ENCODE results near the gene CDH10.

CDH10 gene

DNA sequence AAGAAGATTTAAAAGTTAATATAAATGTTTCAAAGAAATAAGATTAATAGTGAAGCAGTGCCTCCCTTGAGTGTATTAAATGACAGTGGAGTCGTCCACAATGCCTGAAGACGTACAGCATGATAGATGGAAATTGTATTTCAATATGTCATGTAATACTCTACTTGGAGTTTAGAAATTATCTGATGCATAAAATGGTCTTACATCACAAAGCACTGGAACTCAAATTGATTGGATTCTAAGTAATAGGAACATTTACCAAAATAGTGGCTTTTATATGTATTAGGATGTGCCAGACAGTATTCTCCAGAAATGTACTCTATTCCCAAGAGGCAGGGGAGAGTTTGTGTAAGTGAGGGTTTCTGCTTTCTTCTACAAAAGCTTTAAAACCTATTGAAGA, 49.4 kb downstream of the CDH10 start:
- DNase-seq: no peak

DNA sequence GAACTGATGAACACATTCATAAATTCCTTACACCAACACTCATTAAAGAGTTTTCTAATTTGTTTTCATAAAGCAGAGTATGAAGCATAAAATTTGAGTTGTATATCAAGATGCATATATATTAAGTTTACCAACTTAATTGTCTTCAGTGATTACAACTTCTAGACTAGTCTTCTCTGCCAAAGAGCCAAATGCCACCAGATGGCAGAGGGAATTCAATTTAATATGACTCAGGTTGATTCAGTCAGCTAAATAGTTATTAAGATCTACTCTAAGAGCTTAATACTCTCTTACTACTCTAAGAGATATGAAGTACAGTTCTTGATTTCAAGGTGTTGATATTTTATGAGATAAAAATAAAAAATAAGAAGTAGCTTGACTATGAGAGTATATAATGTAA, 53.4 kb downstream of the CDH10 start:
- no peak for DNase-seq

DNA sequence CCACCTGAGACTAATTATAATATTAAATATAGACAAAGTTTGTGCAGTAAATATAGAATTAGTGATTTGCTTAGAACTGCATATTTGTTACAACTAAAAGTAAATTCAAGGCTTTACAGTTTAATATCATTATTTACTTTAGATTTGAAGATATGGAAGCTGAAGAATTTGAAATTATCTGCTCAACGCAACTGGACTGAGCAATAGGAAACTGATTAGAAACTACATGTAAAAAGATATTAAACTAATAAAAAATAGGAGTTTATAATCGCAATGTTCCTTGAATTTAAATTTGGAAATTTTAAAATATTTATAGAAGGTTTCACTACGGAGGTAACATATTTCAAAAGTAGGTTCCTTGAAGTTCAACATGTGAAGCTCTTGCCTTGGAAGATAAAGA, 55.2 kb downstream of the CDH10 start:
- no peak for DNase-seq

DNA sequence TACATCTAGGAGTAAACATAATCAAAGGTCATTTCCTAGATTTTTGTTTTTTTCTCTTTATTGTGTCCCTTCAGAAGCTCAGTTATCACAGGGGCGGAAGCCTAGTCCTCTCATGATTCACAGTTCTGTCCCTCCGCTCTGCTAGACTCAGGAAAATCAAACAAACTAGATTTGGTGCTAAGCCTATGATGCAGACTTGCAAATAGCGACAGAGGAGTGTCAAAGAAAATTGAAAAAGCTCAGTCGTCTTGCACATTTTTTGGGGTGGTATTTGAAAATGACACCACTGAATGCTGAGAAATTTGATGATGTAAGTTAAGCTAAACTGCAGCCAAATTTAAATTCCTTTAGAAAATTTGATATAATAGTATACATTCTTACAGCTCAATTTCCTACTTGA, 59.0 kb downstream of the CDH10 start:
- no peak for DNase-seq

DNA sequence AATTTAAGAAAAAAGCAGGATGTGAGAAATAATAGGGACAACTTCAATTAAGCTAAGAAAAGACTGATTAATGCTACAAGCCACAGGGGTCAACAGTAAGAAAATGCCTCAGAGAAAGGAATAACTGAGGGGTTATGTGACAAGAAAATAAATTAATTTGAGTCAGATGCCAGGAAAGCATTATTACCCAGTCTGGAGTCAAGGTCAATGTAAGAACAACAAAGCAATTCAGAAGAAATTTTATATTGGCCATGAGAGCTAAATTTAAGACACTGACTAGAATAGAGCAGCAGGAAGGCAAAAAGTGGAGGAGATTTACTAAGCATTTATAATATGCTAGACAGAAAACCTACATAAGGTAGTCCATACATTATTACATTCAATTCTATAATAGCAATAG, 73.5 kb downstream of the CDH10 start:
- DNase-seq: no peak

DNA sequence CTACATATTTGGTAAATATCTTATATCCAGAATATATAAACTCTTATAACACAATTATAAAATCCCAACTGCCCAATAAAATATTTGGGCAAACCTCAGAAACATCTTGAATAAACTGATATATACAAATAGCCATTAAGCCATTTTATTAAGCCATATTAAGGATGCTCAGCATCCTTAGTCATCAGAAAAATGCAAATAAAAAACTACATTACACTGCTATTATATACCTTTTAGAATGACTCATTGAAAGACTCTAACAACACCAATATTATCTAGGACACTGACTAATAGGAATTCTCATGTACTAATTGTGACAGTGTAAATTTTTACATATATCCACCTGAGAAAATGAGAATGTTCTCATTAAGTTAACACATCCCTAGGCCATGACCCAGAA, 77.8 kb downstream of the CDH10 start:
- DNase-seq: no peak

DNA sequence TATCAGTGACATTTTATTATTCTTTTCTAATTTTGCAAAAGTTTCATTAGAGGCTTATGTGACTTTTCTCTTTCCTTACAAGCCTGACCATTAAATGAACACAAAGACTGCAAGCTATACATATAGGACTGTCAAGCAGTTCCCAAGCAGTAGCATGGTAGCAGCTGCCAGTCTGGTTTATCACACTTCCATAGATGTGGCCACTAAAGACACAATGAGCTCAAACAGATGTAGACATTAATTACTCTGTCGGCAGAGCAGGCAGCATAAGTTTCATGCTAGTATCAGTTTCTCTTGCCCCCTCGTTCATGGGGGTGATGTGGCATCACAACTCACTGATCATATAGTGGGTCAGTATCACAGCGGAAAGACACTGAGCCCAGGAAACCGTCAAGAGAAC, 89.5 kb downstream of the CDH10 start:
- DNase-seq: no peak

DNA sequence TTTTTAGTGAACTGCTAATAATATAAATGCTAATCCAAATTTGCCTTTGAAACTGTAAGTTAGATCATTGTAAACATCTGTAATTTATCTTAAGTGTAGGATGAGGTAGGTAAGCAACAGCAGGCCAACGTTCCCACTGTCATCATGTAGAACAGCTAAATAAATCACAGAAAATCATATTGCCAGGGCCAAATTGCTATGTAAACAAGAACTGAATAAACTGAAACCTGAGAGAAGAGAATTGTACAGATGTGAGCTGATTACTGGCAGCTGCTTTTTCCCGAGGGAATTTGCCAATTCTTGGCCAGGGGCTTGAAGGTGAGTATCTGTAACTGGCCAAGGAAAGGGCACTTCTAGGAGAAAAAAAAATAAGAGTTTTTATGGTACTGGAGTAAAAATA, 97.6 kb downstream of the CDH10 start:
- peak; percentile 12 to 43 for DNase-seq

DNA sequence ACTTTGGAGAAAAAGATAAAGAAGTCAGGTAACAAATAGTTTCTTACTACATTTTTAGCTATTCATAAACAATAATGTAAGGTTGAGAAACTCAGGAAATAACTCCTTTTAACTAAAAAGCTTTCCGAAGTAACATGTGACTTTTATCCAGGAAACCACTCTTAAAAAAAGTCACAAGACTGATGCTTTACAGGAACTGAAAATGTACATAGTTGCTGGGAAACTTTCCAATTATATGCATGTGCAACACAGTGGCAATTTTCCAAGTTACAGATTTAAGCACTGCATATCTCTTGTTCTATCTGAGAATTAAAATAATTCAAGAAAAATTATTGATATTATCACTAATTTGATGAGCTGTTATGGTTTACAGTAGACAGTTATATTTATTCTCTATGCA, 105.2 kb downstream of the CDH10 start:
- DNase-seq: no peak

DNA sequence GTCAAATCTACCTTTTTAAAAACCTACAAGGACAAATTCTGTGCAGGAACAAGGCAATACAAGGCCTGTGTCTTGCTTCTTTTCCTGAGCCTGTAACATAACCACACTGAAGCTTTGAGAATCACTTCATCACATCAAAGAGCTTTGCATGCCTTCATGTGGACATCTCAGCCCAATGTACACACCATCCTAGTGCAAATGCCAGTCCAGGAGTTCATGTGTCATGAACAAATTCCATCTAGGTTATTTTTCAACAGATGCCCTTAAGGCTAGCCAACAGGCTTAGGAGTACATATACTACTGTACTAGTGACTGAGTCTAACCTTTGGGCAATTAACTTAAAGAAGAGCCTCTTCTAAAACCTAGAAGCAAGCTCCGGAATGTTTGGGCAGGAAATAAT, 106.4 kb downstream of the CDH10 start:
- DNase-seq: no peak

DNA sequence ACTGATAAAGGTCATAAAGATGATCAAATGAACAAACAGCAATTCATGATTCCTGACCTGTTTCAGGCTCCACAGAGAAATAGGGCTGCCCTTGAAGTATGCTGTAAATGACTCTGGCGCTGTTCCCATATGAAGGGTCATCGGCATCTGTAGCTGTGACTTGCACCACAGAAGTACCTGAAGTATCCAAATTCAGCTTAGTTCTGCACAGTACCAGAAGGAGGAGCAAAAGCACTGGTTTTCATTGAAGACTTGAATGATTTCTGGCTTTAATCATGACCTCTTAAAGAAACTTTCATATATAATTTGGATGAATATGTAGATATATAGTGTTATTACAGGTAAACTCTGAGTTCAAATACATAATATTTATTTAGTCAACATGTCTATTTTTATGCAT, 109.1 kb downstream of the CDH10 start:
- peak in 1 of 2 experiments; percentile 17 for DNase-seq

DNA sequence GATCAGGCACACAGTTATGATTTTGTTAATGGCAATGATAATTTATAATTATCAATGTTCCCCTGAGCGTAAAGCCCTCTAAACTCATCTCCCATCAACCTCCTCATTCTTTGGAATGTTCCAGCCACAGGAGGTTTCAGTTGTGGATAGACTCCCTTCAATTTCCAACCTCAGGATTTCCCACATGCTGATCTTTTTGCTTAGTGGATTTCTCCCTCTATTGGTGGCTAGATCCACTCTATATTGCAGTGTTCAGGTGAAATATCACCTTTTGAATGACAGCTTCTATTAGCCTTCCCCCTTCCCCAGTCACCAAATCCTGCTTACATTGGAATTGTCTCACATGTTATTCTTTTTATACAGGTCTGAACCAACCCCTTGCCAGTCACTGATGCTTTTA, 113.9 kb downstream of the CDH10 start:
- DNase-seq: no peak

DNA sequence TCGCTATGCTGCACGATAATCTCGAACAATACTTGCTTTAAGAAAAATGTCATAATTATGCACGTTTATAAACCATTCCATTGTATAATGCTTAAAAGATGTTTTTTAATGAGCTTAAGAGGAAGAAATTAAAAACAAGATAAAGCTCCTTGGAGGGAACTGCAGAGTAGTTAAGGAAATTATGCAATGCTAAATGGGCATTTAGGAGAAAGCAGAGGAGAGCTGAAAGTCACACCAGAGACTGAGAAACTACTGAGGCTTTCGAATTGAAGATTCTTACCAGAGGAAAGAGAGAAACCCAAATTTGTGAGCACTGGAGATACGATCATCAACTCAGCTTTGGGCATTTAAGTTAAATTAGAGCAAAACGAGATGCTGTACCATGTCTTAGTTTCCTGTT, 119.4 kb downstream of the CDH10 start:
- no peak for DNase-seq

DNA sequence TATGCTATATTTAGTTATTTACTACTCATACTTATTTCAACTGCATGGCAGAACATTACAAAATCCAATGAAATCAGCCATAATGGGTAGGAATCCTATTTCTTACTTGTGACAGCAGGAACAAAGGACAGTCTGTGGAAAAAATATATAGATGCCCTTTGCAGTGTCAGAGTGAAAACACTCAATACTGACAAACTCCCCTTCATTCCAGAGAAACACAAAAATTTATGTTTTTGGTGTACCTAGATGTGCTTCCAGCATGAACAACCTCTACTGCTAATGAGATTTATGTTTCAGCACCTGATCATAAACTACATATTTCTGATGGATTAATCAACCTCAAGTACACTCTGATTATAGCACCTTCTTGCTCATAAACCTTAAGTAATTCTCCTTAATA, 132.4 kb downstream of the CDH10 start:
- DNase-seq: no peak

DNA sequence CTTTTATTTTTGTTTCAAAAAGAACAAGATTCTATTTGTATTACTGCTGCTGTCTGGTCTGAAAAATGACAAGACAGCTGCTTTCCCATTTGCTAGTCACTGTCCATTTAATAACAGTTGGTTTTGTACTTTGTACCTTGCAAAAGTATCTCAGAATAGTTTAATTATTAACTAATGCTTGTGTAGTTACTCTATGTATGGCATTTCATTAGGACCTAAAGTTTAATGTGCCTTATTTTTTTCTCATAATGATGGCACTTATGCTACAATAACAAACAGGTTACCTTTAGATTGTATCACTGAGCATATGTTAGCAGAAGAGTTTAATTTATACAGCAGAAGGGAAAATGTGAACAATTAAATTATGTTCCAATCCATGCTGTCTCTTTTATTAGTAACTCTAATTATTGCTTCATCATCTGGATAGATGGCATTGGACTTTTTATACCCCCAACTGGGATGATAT, 134.2 kb downstream of the CDH10 start:
- no peak for DNase-seq

DNA sequence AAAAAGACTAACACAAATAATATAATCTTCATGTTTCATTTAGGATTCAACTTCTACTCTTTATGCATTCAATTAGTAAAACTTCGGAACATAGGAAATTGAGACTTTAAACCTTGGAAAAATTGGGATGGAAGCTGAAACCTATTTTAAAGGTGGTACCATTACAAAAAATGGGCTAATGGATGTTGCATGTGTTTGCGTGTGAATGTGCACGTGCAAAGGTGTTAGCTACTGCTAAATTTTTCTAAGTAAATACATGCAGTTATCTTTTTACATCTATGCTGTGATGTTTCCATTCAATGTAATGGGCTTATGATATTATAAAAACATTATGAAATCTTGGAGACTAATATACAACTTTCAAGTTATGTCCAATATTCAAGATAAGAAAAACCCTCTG, 134.8 kb downstream of the CDH10 start:
- DNase-seq: no peak

DNA sequence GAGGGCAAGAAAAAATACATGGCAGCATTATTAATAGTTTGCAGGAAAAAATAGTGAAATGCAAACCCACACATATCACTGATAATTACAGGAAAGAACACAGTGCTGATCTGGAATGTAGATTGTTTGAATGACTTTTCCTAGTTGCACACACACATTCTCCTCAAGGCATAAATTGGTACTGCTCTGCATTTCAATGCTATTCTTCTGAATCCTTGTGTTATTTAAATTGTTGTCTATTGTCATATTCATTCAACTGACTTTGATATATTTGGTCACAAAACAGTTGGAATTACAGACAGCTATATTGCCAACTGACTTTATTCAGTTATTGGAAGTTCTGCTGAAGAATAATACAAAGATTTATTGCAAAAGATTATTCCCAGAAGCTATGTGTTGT, 139.5 kb downstream of the CDH10 start:
- no peak for DNase-seq

DNA sequence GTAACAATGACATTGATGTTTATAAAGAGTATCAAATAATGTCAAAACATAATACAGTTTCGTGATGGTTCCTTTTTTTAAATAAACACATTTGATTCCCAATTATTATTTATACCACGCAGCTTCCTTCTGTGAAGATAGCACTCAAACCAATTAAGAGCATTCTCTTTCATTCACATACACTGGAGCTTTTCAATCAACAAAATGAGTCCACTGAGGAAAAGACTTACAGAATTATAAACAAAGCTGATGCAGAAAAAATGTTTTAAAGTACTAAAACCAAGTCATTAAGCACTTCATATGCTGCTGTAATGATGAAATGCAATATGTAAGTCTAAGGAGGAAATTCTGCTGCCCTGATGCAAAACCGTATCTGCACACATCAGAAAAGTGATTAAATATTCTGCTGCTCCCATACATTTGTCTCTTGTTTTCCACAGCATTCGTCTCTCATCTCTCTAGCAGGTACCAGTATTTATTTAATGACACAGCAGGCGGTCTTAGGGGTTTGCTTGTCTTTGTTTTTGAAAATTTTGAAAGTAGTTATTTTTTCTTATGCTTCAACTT, 147.1 kb downstream of the CDH10 start:
- DNase-seq: no peak

DNA sequence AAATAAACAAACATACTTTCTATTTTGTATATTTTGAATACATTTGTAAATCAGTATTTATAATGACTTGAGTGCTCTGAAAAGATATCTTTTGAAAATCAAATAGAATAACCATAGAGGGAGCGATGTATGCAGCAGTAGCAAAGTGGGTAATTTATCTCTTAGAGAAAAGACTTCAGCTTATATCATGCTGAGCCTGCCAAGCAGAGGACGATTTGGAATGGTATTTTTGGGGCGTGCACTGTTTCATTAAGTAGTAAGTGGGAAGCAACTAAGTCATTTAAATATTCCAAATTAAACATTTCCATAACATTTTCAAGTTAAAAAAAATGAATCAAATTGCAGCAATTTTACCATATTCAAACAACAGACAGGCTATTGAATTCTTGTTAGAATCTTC, 147.6 kb downstream of the CDH10 start:
- DNase-seq: no peak

DNA sequence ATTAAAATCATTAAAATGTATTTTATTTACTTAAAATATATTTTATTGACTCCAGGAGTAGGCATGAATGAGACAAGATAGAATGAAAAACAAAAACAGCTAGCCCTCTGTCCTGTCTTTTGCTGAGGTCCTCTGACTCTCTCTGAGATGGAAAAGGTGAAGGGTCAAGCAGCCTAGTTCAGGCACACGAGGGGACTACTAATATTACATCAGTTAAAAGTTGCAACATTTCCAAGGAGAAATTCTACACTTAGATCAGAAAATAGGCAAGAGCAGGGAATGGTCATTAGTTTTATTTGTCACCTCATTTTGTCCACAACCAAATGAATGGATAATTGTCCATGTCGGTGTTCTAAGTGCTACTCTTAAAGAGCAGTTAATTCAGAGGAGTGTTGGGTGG, 148.5 kb downstream of the CDH10 start:
- DNase-seq: no peak

DNA sequence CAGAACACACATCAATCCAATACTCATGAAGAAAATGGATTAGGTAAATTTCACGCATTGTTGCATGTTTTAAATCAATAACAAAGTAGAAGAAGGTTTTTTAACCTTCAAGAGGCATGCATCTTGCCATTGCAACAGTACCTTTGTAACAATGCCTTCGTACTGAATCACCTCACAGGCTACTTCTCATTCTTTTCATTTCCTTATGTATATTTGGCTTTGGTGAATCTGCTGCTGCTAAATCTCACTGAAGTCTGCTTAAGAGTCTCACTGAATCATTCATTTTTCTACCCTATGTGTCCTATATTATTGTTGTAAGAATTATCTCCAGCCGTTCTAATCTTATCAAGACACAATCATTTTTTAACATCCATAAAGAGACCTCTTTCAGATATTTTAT, 152.5 kb downstream of the CDH10 start:
- DNase-seq: no peak

DNA sequence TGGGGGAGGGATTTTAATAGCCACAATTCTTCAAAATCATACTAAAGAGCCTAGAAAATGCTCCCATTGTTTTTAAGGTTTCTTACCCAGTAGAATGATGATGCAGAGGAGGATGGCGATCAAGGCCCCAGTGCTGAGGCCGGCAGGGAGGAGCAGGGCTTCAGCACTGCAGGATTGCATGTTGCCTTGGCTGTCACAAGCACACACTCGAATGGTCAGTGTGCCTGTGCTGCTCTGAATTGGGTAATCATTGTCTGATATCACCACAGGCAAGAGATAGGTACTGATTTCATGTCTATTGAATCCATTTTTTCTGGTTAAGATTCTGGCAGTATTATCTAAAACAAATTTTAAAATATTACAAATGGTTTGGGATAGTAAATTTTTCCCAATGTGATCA, 153.3 kb downstream of the CDH10 start:
- DNase-seq: no peak

DNA sequence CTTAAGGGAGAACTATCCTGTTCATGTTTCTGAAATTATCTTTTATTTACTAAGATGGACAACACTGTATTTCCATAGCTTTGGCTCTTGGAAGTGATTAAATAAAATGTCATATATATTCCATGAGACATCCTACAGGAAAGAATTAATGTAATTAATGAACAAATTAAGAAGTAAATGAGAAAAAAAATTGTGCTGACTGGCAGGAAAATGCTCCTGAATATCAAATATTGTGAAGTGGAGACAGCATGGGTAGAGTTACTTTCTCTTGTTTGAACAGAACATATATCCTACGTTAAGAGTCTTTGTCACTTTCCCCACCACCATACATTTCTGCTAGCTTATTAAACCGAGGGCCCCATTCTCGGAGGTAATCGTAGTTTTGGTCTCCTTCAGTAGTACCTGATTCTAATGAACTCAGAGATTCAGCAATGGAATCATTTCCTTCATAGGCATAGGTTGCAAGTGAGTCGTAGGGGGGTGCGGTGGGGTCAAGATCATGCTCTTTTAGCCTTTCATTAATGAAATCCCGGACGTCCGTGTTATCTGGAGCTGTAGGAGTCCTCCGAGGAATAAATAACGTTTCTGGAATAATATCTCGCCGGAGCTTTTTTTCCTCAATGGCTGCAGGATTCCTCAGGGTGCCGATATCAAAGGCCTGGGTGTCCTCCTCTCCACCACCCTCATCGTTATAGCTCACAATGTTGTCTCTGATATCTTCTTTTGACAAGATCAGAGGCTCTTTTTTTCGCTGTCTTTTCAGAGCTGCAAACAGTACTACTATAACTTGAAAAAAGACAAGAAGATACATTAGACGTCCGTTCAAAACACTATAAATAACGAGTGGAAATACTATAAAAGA, 157.2 kb downstream of the CDH10 start:
- DNase-seq: no peak

DNA sequence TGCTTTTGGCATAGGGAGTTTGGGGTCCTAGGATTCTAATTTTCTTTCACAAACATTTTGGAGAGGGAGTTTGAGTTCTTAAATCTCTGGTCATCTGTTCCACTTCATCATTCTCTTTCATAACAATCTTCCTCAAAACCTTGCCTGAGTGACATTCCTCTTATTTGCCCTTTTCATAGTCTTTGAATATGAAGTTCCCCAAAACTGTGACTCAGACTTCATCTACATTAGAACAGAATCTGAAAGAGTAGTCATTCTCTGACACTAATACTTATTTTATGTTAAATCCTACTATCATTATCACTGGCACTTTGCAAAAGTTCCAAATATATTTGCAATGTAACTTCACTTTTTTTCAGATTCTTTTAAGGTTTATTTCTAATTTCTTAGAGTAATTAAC, 163.8 kb downstream of the CDH10 start:
- DNase-seq: no peak

DNA sequence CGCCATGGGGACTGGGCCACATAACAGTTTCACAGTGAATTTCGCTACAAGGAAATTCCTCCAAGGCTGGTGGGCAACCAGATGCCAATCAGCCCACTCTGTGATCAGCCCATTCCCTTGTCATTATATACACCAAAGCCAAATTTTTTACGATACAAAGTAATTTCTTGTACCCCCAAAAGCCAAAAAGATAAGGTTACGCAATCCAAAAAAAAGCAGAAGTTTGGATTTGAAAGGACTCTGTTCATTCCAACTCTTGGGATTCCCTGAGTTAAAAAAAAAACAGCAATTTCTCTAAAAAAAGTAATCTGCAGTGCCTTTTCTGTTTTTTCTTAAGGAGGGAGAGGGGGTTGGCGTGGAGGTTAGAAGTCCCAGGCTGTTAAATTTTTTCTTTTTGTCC, 166.8 kb downstream of the CDH10 start:
- DNase-seq: no peak

All from NCI-H187 (cell line).